Kidney capillary endothelial cell (primary cell): ENCODE data around the gene EEF2.
"Not testable (repeated sequence)": the region's sequence is repeated elsewhere in the genome, so short reads cannot be mapped to it uniquely, and the experiment has no call there.

Source experiments
- DNase-seq: peaks from one replicate; pipeline ENCODE4 v3.0.0-alpha.2; 2018; ENCODE audit warnings: low spot score

The EEF2 gene

DNA sequence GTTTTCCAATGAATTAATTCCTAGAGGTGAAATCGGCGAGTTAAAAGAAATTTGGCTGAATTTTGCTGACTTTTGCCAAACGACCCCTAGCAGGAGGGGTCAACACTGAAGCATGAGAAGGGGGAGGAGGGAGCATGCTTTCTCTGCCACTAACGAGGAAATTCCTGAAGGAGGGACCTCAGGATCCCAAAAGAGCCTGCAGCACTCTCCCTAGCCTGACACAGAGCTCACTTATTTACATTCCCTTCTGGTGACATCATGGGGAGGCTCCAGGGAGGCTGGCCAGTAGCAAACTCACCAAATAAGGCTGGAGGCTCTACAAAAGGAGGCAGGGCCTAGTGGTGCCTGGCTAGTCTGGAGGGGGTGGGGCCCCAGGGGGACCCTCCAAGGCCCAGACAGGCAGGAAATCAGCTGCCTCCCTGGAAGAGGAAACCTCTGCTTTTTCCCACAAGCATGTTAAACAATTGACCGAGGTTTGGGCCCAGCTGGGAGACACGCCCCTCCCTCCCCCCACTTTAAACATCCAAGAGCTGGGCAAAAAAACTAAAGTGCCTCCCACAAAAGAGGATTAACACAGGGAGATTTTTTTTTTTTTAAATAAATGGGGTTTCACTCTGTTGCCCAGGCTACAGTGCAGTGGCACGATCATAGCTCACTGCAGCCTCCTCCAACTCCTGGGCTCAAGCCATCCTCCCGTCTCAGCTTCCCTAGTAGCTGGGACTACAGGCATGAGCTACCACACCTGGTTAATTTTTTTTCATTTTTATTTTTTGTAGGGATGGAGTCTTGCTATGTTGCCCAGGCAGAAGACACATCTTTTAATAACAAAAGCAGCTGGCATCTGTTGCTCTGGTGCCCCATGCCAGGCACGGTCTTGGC lies 16.5 kb downstream of the EEF2 start:
- DNase-seq = peak; percentile 100

DNA sequence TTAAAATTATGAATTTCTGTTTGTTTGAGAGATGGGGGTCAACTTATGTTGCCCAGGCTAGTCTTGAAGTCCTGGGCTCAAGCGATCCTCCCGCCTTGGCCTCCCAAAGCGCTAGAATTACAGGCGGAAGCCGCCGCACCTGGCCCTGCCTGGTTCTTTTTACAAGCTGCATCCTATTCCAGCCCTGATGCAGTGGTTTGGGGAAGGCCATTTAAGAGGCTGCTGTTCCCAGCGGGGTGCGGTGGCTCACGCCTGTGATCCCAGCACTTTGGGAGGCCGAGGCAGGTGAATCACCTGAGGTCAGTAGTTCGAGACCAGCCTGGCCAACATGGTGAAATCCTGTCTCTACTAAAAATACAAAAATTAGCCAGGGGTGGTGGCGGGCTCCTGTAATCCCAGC lies 17.3 kb downstream of the EEF2 start:
- DNase-seq = not testable (repeated sequence)

DNA sequence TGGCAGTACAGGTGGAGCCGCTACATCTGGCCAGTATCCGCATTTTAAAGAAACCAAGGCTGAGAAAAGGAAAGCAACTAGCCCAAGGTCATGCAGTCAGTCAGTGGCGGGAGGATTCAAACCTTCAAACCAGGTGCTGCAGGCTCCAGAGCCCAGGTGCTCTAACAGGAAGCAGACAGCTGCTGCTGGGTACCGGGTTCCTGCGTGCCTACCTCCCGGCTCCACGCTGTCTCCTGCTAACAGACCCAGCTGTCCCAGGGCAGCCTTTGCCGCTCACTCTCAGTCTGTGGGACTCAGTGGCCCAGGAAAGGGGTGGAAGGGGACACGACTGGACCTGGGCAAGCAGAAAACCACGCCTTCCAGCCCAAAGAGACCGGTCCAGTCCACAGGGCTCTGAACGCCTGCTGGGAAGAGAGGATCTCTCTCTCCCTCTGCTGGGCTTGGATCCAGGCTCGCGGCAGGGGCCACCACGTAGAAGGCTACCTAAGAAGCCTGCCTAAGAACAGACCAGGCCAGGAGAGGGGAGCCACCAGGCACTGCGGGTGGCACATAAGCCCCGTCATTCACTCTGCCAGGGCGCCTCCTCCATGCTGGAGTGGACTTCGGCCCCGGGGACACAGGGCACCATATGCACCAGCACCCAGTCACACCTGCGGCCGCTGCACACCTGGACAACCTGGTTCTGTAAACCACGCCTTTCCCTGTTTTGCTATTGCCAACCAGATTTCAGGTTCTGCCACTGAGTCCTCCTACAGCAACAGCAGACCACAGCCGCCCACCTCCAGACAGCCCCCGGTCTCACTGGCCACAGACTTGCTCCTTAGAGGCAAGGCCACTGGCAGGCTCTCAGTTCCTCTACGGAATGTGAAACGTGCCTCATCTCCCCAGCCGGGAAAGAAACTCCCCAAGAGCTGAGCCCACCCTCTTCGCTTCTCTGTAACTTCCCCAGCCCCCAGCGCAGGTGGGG lies 18.9 kb downstream of the EEF2 start:
- no peak for DNase-seq

DNA sequence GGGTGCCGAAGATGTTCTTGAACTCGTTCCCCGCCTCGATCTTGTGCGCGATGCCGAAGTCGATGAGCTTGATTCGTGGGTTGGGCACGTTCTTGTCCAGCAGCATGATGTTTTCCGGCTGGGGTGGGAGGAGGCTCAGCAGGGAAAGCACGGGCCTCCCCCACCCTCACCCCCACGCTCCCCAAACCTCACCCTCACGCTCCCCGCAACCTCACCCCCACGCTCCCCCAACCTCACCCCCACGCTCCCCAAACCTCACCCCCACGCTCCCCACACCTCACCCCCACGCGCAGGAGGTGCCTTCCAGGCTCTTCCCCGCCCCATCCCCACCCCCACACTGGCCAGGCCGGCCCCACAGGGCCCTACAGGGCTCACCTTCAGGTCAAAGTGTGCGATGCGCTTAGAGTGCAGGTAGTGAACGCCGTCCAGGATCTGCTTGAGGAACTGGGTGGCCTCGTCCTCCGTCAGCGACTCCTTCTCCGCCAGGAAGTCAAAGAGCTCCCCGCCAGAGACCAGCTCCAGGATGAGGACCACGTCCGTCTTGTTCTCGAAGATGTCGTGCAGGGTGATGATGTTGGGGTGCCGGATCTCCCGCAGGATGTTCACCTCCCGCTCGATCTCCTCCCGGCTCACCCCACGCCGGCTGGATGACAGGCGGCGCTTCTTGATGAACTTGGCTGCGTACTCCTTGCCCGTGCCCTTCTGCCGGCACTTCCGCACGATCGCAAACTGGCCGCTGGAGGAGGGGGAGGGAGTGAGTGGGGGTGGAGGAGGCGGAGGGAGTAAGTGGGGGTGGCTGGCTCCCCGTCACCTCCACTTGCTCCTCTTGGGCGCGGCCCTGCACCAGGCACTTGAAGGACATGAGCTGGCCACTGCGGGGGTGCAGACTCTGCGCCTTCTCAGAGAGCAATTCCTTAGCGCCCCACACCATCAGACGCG lies 20.7 kb downstream of the EEF2 start:
- DNase-seq = no peak

DNA sequence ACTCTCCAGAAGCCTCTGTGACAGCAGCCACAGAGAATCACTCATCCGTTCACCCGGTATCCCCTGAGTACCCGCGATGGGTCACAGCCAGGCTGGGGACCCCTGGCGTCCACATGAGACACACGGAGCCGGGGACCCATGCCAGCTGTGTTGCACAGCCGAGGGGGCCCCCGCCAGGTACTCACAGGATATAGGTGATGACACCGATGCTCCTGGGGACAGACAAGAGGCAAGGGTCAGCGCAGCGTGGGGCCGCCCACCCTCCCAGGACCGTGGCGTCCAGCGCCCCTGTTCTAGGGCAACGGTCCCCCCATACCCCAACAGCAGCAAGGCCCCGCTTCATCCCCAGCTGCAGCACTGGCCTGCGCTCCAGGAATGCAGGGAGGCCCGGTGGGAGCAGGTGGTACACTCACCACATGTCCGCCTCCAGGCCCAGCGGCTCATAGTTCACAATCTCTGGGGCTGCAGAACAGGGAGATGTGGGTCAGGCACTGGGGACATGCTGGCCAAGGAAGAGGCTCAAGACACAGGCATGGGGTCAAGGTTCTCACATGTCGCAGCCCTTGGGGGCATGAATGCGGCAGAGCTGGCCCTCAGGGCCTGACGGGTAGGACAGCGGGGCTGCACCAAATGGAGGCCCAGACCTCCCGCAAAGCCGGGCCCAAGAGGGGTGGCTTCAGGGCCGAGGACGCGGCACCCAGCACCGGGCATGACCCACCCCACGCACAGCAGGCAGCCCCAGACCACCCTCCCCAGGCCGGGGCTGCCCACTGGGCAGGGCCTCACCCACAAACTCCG lies 21.6 kb downstream of the EEF2 start:
- no peak for DNase-seq

DNA sequence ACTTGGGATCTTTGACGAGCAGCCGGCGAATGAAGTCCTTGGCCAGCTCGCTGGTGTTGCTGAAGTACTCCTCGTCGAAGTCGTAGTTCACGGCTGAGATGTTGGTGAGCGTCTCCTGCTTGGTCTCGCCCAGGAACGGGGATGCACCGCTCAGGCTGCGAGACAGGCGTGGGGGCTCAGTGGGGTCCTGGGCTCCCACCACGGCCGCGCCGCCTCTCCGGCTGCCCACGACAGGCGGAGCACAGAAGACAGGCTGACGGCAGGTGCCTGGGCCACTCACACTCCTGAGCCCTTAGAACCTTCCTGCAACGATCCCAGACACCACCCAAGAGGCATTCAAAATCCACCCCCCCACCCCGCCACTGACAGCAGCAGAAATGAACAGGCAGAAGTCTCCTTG lies 24.3 kb downstream of the EEF2 start:
- no peak for DNase-seq

DNA sequence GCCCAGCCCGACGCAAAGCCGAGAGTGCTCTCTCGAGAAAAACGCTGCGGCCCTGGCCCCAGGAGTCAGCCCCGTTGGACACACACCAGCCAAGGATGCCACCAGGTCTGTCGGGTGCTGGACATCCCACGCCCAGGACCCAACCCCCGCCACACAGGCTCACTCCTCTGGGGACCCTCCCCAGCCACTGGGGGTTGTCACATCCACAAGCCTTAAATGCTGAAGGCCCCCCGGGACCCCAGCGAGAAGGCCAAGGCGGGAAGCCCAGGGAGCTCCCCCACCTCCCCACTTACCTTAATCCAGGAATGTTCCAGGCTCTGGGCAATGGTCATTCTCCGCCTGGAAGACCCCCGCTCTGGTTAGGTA lies 25.5 kb downstream of the EEF2 start:
- no peak for DNase-seq

DNA sequence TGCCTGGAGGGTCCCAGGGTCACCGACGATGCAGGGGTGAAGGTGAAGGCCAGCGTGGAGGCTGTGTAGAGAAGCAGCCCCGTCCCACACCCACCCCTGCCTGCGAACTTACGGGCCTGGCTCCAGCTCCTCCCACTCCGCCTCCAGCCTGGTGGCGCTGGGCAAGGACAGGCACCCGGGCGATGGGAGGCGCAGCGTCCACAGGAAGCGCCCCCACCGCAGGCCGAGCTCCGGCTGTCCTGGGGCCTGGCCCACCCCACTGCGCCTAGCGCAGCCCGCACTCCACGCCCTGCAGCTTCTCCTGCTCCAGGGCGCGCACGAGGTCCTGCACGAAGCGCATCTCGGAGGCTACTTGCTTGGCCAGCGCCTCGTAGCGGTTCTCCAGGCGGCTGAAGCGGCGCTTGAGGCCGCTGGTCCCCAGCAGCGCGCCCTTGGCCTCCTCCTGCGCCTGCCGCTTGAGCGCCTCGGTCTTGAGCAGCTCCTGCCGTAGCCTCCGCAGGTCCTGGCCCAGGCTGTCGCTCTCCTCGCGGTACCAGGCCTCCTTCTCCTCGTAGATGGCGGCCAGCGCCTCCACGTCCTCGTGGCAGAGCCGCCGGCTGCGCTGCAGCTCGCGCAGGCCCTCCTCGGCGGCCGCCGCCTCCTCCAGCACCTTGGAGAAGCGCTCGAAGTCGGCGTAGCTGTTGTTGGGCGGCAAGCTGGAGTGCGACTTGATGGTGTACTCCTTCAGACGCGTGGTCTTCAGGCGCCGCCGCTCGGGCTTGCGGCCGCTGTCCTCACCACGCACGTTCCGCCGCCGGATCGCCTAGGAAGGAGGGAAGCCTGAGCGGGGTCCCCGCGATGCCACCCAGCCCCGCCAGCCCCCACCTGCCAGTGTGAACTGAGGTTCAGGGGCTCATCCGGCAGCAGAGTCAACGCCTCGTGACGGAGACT lies 26.2 kb downstream of the EEF2 start:
- no peak for DNase-seq

DNA sequence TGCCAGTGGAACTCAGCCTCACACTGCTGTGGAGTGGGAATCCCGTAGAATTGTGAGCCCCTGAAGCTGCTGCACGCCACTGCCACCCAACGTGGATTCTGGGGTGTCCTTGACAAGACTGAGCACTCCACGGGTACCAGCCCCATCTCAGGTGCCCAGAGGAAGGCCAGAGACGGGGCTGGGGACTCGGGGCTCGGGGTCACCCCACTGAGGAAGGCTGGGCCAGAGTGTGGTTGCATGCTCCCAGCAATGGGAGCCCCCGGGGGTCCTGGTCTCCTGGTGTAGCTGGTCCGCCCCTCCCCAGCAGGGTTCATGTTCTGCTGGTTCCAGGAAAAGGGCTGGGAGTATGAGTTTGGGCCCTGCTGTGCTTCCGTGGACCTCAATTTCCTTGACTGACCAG lies 29.6 kb downstream of the EEF2 start:
- no peak for DNase-seq

DNA sequence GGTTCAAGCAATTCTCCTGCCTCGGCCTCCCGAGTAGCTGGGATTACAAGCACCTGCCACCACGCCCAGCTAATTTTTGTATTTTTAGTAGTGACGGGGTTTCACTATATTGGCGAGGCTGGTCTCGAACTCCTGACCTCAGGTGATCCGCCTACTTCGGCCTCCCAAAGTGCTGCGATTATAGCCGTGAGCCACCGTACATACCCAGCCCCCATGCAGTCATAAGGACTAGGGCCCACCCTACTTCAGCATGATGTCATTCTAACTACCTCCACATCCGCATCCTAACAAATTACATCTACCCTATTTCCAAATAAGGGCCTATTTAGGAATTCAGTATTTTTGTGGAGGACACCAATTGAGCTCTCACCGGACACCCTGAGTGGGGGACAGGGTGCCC lies 30.0 kb downstream of the EEF2 start:
- not testable (repeated sequence) for DNase-seq

DNA sequence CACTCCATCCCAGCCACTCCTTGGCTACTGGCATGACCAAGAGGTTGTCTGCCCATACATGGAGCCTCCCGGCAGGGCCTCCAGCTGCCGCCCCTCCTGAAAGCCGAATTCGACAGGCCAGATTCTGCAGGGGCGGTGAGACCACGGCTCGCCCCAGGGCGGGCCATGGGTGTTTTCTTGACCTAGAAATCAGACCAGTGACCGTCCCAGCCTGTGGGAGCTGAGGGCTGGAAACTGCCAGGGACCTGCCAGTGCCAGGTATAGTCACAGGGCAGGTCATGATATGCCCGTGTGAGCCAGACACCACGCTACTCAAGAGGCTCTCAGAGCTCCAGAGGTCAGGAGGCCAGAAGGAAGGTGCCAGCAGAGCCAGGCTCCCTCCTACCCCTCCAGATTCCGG lies 31.2 kb downstream of the EEF2 start:
- DNase-seq = no peak

DNA sequence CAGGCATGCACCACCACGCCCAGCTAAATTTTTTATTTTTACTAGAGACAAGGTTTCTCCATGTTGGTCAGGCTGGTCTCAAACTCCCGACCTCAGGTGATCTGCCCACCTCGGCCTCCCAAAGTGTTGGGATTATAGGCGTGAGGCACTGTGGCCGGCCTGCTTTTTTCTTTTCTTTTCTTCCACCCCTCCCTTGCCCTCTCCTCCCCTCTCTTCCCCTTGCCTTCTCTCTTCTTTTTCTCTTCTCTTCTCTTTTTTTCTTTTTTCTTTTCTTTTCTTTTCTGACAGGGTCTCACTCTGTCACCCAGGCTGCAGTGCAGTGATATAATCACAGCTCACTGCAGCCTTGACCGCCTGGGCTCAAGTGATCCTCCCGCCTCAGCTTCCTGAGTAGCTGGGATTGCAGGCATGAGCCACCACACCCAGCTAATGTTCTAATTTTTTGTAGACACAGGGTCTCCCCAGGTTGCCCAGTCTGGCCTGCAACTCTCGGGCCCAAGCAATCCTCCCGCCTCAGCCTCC lies 32.4 kb downstream of the EEF2 start:
- DNase-seq = not testable (repeated sequence)

DNA sequence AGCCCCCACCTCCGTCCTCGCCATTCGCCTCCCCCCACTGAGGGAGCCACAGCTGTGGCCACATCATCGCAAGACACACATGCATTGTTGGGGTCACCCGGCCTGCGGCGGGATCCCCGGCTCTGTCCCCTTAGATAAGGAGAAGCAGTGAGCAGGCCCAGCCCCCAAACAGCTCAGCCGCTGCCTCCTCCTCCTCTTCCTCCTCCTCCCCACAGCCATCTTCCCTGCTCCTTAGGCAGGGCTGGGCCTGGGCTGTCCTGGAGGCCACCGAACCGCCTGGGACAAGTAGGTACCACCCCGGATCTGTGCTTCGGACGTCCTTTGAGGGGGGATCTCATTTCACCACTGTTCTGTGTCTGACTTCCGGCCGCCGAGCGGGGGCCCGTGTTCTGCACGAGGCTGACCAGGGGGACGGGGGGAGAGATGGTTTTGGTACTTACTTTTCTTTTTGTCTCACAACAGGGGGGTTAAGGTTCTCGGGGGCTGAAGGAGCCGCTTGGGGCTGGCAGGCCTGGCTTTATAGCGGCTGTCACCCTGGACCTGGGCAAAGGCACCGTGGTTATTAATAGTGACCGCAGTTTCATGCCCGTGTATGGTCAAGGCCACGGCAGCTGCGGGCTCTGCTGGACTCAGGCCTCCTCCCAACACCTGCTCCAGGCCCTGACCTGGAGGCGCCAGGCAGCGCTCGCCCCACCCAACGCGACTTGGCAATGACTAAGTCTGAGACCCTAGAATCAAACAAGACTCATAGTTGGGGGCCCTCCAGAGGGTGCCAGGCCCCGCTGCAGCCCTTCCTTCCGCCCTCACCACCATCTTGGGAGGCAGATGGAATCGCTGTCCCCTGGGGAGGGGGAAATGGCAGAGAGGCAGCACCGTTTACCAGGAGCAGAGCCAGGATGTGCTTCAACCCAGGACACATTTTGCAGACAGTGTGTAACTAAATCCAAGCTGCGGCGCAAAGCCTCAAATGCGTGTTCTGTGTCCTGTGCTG lies 34.1 kb downstream of the EEF2 start:
- DNase-seq = no peak

DNA sequence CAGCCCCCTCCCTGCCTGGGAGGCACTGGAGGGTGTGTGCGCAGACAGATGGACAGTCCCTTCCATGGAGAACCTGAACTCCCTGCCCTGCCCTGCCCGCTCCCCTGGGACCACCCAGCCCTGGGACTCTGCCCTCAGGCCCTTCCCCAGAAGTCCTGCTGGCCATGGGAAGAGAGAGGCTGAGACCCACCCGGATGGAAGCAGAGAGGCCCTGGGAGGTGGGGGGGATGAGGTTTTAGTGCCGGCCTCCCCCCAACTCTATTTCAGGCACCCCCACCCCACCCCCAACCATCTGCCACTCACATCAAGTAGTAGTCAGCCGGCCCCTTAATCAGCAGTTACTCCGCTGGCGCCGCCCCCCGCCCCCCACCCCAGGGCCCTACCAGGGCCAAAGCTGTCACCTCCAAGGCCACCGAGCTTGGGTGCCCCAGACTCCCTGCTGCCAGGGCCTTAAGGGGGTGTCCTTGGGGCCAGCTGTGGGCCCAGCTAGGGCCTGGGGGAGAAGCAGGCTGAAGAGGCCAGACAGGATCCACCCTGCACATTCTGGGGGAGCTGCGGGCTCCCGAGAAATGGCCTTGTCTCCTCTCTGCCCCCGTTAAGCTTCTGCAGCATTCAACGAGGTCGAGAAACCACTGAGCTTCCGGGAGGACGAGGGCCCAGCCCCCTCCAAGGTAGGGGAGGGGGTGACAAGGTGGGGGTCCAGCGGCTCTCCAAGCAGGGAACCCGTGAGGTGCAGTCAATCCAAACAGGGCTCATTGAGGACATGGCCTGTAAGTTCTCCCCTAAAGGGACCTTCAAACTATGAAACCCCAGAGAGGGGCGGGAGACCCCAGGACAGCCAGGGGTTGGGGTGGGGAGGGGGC lies 35.0 kb downstream of the EEF2 start:
- no peak for DNase-seq

DNA sequence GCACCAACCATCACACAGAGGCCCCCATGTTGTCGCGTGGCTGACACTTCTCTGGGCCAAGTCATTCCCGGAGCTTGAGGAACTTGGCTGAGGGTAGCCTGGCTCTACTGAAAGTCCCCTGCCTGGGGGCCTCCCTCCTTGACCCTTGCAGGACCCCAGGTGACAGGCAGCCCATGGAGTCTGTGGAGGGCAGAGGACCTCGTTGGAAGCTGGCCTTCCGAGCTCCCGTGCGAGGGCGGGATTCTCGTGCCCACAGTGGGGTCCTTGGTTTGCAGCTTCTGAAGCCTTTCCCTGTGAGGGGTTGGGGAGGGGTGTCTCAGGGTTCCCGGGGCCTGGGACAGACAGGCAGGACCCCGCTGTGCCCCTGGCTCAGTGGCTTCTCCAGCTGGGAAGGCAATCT lies 36.0 kb downstream of the EEF2 start:
- no peak for DNase-seq

DNA sequence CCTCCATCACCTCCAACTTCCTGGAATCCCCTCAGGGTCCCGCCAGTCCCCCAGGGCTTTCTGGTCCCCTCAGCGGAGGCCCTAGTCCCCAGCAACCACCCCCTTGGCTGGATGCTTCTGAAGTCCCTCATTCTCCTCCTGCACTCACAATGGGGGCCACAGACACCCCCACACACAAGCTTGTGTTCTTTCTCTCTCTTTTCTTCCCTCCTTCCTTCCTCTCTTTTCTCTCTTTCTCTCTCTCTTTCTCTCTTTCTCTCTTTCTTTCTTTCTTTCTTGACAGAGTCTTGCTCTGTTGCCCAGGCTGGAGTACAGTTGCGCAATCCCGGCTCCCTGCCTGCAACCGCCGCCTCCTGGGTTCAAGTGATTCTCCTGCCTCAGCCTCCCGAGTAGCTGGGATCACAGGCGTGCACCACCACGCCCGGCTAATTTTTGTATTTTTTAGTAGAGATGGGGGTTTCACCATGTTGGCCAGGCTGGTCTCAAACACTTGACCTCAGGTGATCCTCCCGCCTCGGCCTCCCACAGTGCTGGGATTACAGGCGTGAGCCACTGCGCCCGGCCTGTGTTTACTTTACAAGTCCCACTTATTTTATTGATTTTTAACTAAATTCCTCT lies 37.8 kb downstream of the EEF2 start:
- not testable (repeated sequence) for DNase-seq

DNA sequence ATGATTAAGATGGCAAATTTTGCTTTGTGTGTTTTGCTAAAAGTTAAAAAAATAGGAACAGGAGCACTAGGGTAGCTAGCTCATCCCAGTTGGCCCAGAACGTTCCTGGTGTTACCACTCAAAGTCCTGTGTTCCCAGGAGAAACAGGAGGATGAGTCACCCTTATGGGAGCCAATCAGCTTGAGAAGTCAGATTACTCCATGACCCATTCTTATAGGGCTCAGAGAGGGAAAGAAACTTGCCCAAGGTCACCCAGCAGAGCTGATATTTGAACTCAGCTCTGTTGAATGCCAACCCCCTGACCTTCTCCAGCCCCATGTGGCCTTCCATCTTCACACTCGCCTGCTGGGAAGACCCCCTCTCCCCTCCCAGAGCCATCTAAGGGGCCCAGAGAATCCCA lies 39.4 kb downstream of the EEF2 start:
- DNase-seq = no peak
